ENCODE measurements around the gene CD99. TPM values are rescaled to one million over a fixed set of nuclear protein-coding genes. Genes with fewer than 3 reads are reported as not detected.
A peak's percentile ranks its signal among the peaks of the same experiment; 100 is the strongest.

The CD99 gene
- total RNA-seq, 1 experiment from 2014 or later = 92.1 TPM

DNA sequence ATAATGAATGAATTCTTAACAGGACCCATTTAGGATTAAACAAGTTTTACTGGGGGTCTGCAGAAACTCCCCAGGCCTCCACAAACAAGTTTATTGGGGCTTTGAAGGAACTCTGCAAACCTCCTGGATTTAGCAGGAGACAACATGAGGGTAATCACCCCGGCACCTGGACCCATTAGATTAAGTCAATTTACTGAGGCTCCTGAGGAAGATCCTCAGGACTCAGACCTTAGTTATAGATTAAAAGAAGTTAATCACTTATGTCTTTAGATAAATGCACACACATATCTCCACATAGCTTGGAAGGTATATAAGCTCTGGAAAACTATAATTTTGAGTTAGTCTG, 90.1 kb downstream of the CD99 start:
- Histone ChIP-seq H2BK12ac (ENCODE audit: insufficient read length, low read depth, low read length) (no peak overlapping the region), H3K4me1 (ENCODE audit: insufficient read depth, low read length) (peaks cover 4% of the 10 kb centered on the region; the same call in 1 of the 2 replicates)
- no peak overlapping the region for H3K4me3 Mint-ChIP-seq

More for the DNA sequence above, 90.1 kb downstream of the CD99 start:
- H2BK5ac ChIP-seq (ENCODE audit: insufficient read length, low read length) = no peak overlapping the region
- peak overlapping the region; percentile 72 for H3K27ac ChIP-seq (ENCODE audit: insufficient read length, low read depth, low read length)
- no peak for DNase-seq
- no peak overlapping the region for H2BK120ac ChIP-seq (ENCODE audit: low read depth, low read length, poor library complexity, severe bottlenecking)
- H3K27me3 ChIP-seq (ENCODE audit: insufficient read depth, low read length) = no peaks in the 10 kb centered on the region
- peak overlapping the region; percentile 89 to 99 (median 98) for H3K27ac Mint-ChIP-seq
- no peaks in the 10 kb centered on the region for H3K27me3 Mint-ChIP-seq (ENCODE audit: low read depth)
- no peak overlapping the region for H4K5ac ChIP-seq (ENCODE audit: insufficient read length, low read depth, low read length)
- H4K91ac ChIP-seq (ENCODE audit: insufficient read length, low read depth, low read length) = no peak overlapping the region
- H3K79me1 ChIP-seq (ENCODE audit: insufficient read depth, low read depth, low read length, poor library complexity, severe bottlenecking) = no peaks in the 10 kb centered on the region
- TF ChIP-seq, protein P1, sequence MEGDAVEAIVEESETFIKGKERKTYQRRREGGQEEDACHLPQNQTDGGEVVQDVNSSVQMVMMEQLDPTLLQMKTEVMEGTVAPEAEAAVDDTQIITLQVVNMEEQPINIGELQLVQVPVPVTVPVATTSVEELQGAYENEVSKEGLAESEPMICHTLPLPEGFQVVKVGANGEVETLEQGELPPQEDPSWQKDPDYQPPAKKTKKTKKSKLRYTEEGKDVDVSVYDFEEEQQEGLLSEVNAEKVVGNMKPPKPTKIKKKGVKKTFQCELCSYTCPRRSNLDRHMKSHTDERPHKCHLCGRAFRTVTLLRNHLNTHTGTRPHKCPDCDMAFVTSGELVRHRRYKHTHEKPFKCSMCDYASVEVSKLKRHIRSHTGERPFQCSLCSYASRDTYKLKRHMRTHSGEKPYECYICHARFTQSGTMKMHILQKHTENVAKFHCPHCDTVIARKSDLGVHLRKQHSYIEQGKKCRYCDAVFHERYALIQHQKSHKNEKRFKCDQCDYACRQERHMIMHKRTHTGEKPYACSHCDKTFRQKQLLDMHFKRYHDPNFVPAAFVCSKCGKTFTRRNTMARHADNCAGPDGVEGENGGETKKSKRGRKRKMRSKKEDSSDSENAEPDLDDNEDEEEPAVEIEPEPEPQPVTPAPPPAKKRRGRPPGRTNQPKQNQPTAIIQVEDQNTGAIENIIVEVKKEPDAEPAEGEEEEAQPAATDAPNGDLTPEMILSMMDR (conservative IDR thresholded peaks at IDR 0.05) = no peak
- no peak overlapping the region for H4K8ac ChIP-seq (replicated peaks; ENCODE audit: insufficient read length, low read depth, low read length)
- H3K4me1 Mint-ChIP-seq = peaks cover 57 to 69% of the 10 kb centered on the region in 2 experiments
- no peak overlapping the region for H3K4ac ChIP-seq (ENCODE audit: low read depth, low read length)
- H3K9me3 ChIP-seq (ENCODE audit: control insufficient read depth, low read depth, low read length) = no peaks in the 10 kb centered on the region
- no peak overlapping the region for H2BK15ac ChIP-seq (ENCODE audit: low read depth, low read length)
- no peak overlapping the region for H3K4me2 ChIP-seq (ENCODE audit: insufficient read depth, insufficient read length, low read length)
- no peak overlapping the region for H3K14ac ChIP-seq (ENCODE audit: insufficient read depth, low read length)
- no peak overlapping the region for H3K9ac ChIP-seq (ENCODE audit: extremely low read depth, insufficient read length, low read length)
- H3K18ac ChIP-seq (ENCODE audit: insufficient read length, low read depth, low read length) = no peak overlapping the region
- no peaks in the 10 kb centered on the region for H3K9me3 Mint-ChIP-seq
- WGBS (ENCODE audit: extremely low coverage, insufficient read length, low lambda C conversion rate) = no CpG with 5 or more reads among the region's 1 CpG
- H3K23me2 ChIP-seq (ENCODE audit: insufficient read length, low read depth, low read length, poor library complexity, severe bottlenecking) = no peaks in the 10 kb centered on the region
- H2BK20ac ChIP-seq (ENCODE audit: low read depth, low read length, poor library complexity, severe bottlenecking) = no peak overlapping the region
- peaks cover 0 to 2% (median 0%) of the 10 kb centered on the region in 3 experiments; a peak in 1 of 7 replicates for H3K36me3 Mint-ChIP-seq (ENCODE audit: insufficient read depth in 1 of 3, low read depth in 3 of 3)
- H2AK5ac ChIP-seq (ENCODE audit: insufficient read length, low read length) = no peak overlapping the region
- H3K56ac ChIP-seq (ENCODE audit: insufficient read length, low read depth, low read length) = no peak overlapping the region
- no peak overlapping the region for H3K23ac ChIP-seq (ENCODE audit: insufficient read length, low read depth, low read length)
- no peak overlapping the region for H2AFZ ChIP-seq (ENCODE audit: low read length)
- no peak overlapping the region for H3T11ph ChIP-seq (ENCODE audit: low read length)
- H3K79me2 ChIP-seq (ENCODE audit: insufficient read depth, low read length) = no peaks in the 10 kb centered on the region
- no peaks in the 10 kb centered on the region for H4K20me1 ChIP-seq (ENCODE audit: control insufficient read depth, insufficient read depth, insufficient read length)
